ENCODE measurements around the gene MYT1.

MYT1 gene

DNA sequence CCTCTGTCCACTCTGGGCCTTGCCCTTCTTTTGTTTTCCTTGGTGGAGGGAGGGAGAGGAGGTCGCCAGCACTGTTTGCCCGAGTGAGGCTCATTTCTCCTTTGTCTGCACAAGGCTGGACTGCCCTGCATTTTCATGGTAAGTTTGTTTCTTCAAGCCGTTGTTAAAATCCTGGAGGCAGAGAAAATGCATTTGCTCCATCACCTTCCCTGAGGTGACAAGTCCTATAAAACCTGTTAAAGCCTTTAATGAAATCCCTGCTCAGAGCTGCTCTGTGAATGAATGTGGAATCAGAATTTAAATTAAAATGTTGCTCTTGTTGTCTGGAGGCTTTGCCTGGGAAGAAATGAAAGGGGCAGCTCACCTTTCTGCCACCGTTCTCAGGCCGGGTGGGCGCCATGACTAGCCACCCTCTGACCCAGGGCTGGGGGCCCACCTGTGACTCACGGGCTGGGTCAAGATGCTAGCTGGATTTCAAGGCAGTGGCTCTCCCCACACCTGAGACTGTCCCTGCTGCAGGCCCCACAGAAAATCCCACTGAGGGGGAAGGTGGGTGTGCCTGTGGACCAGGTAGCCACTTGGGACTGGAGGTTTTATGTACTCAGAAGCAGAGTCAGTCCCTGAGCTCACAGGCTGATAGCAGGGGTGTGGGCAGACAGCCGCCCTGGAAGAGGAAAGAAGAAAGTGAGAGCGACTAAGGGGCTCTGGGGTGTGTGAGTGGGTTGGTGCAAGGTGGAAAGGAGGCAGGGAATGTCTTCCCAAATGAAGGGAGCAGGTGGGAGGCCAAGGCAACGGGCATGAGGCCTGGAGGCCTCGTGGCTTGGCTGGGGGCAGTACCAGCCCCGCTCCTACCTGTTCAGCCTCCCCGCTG is 24.0 kb upstream of the MYT1 start:
- Histone ChIP-seq H3K4me1 (ENCODE audit: control insufficient read depth, insufficient read depth, low read length, poor library complexity, severe bottlenecking) (no peaks in the 10 kb centered on the region), H3K27ac (ENCODE audit: low read depth, low read length, severe bottlenecking) (no peak overlapping the region)
- WGBS, 2 experiments (ENCODE audit: insufficient coverage in 2 of 2) = 82 to 89% methylated on average over 9 to 12 of the region's 13 CpGs

DNA sequence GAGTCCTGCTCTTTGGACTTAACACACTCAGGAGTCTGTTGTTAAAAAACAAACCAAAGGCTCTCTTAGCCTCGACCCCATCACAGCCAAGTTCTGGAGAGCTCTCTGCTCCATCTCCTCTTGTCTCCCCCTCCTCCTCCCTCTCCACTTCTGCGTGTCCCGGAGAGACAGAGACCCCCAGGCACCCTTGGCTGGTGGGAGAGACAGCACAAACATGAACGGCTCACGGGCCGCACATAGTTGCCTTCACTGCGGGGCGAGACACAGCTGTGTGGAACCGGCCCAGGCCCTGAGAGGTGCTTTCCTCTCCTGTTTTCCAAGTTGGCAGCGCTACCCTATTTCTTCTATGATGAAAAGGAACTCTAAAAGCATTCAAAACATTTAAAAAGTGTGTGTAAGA is 23.3 kb upstream of the MYT1 start:
- 88 to 92% methylated on average over 4 to 6 of the region's 10 CpGs for WGBS, 2 experiments (ENCODE audit: insufficient coverage in 2 of 2)
- Histone ChIP-seq H3K36me3 (ENCODE audit: control insufficient read depth, insufficient read depth, low read length) (no peaks in the 10 kb centered on the region), H3K9me3 (ENCODE audit: control insufficient read depth, low read length) (peaks cover 11% of the 10 kb centered on the region), H3K27ac (ENCODE audit: low read depth, low read length, severe bottlenecking) (no peak overlapping the region), H3K4me1 (ENCODE audit: control insufficient read depth, insufficient read depth, low read length, poor library complexity, severe bottlenecking) (no peaks in the 10 kb centered on the region), H3K4me3 (ENCODE audit: extremely low read depth, insufficient read depth, low read length, poor library complexity, severe bottlenecking) (no peak overlapping the region)

More for the DNA sequence above, 24.0 kb upstream of the MYT1 start:
- H3K4me3 ChIP-seq (ENCODE audit: extremely low read depth, insufficient read depth, low read length, poor library complexity, severe bottlenecking) = no peak overlapping the region
- no peaks in the 10 kb centered on the region for H3K36me3 ChIP-seq (ENCODE audit: control insufficient read depth, insufficient read depth, low read length)
- H3K9me3 ChIP-seq (ENCODE audit: control insufficient read depth, low read length) = peaks cover 4% of the 10 kb centered on the region

DNA sequence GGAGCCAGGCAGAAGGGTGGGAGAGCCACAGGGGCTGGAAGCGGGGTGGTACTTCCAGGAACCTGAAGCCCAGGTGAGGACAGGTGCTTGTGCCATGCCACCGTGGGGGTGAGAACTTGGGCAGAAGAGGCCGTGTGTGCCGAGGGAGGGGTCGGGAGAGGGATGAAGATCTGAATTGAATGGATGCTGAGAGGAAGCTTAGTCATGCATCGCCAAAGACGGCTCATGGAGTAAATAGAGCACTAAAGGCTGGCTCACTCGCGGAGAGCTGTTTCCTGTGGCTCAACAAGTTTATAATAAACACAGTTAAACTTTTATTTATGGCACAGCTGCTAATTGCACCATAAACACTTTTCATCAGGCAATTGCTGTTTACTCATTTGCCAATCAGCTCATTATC is 21.7 kb upstream of the MYT1 start:
- WGBS, 2 experiments (ENCODE audit: insufficient coverage in 2 of 2) = 68 to 69% methylated on average over 6 to 8 of the region's 9 CpGs
- no peak overlapping the region for H3K27ac ChIP-seq (ENCODE audit: low read depth, low read length, severe bottlenecking)
- H3K9me3 ChIP-seq (ENCODE audit: control insufficient read depth, low read length) = peaks cover 12% of the 10 kb centered on the region
- no peaks in the 10 kb centered on the region for H3K36me3 ChIP-seq (ENCODE audit: control insufficient read depth, insufficient read depth, low read length)
- H3K4me1 ChIP-seq (ENCODE audit: control insufficient read depth, insufficient read depth, low read length, poor library complexity, severe bottlenecking) = no peaks in the 10 kb centered on the region
- no peak overlapping the region for H3K4me3 ChIP-seq (ENCODE audit: extremely low read depth, insufficient read depth, low read length, poor library complexity, severe bottlenecking)

DNA sequence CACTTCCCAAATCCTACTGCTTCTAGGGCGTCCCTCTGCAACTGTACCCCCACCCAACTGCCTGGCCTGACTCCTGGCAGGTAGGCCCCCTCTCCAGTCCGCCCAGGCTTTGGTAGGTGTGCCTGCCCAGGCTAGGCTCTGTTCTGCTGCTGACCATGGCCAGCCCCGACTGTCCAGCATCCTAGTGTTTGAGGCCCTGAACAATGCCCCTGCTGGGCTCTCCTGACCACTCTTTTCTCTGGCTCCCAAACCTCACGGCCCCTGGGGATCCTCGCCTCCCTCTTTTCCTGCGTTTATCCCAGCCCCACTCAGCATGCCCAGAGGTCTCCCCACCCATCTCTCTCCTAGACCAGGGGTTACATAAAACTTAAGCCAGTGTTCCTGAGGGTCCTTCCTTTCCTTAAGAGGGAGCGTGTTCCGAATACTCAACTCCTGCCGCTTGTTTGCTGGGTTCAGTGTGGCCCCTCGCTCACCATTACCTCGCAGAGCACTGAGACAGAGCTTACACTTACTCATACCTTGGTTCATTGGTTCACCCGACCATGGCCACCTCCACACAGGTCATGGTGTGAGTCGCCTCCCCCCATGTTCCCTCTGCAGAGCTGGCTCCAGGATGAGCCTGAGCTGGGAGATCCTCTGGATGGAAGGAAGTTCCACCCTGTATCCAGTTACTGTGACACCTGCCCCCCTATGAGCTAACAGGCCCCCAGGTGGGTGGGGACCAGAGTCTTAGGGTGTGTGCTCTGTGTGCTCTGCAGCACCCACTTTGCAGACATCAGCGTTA is 21.0 kb upstream of the MYT1 start:
- WGBS, 2 experiments (ENCODE audit: insufficient coverage in 2 of 2) = 85% methylated on average over 10 to 13 of the region's 14 CpGs
- H3K4me3 ChIP-seq (ENCODE audit: extremely low read depth, insufficient read depth, low read length, poor library complexity, severe bottlenecking) = no peak overlapping the region

DNA sequence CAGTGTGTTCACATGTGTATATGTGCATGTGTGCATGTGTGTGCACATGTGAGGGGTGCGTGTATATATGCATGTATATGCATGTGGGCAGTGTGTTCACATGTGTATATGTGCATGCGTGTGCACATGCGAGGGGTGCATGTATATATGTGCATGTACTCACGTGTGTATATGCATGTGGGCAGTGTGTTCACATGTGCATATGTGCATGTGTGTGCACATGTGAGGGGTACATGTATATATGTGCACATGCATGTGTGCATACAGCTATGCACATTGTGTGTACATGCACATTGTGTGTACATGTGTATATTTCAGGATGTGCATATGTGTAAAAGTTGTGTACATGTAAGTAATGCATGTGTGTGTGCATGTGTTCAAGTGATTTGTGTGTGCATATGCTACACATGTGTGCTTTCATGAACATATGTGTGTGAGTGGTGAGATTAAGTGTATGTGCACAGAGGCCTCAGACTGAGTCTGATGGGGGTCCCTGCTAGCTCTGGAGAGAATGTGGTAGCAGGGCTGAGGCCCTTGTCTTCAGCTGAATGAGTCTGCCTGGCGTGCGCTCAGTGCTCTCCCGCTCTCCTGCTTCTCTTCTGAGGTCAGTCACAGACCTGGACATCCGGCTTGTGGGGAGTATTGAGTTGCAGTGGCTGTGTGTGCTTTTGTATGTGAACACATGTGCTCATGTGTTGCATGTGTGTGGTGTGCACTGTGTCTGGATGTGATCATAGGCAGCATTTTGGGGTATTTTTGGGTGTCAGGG is 19.9 kb upstream of the MYT1 start:
- WGBS, 2 experiments (ENCODE audit: insufficient coverage in 2 of 2) = 92% methylated on average over 6 to 8 of the region's 8 CpGs
- H3K36me3 ChIP-seq (ENCODE audit: control insufficient read depth, insufficient read depth, low read length) = no peaks in the 10 kb centered on the region
- no peaks in the 10 kb centered on the region for H3K4me1 ChIP-seq (ENCODE audit: control insufficient read depth, insufficient read depth, low read length, poor library complexity, severe bottlenecking)
- no peak overlapping the region for H3K4me3 ChIP-seq (ENCODE audit: extremely low read depth, insufficient read depth, low read length, poor library complexity, severe bottlenecking)
- H3K9me3 ChIP-seq (ENCODE audit: control insufficient read depth, low read length) = peaks cover 12% of the 10 kb centered on the region
- no peak overlapping the region for H3K27ac ChIP-seq (ENCODE audit: low read depth, low read length, severe bottlenecking)

More for the DNA sequence above, 21.0 kb upstream of the MYT1 start:
- Histone ChIP-seq H3K27ac (ENCODE audit: low read depth, low read length, severe bottlenecking) (no peak overlapping the region), H3K4me1 (ENCODE audit: control insufficient read depth, insufficient read depth, low read length, poor library complexity, severe bottlenecking) (no peaks in the 10 kb centered on the region), H3K9me3 (ENCODE audit: control insufficient read depth, low read length) (peaks cover 12% of the 10 kb centered on the region), H3K36me3 (ENCODE audit: control insufficient read depth, insufficient read depth, low read length) (no peaks in the 10 kb centered on the region)

DNA sequence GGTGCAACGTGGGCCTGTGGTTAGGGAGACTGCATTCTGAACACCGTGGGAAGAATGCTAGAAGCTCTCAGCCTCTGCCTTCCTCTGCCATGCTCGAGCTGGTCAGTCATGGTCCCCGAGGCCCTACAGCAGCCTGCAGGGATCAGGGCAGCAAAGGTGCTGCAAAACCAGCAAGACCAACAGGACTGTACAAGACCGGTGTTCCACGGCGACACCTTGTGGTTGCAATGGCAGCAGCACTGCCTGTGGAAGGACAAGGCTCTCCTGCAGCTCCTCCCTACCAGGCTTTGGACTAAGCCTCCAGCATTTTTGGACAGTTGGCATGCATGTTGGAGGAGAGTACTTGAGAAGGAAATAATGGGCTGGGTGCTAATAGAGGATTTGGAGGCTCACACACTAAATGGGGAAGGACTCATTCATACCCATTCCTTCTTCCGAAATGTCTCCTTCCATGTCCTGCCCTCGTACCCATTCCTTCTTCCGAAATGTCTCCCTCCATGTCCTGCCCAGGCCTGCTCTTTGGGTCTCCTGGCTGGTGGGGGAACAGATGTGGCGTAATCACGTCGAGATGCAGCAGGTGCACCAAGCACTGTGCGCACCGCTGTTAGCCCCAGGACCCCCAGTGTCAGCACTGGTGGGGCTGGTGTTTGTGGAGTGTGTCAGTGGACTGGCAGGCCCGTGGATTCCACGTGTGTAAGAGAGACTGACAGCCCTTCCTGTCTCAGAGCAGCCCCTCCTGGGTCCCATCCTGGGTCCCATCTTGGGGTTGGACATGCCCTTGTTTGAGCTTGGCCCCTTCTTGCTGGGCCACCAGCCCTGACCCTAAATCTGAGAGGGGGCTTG is 18.6 kb upstream of the MYT1 start:
- Histone ChIP-seq H3K4me1 (ENCODE audit: control insufficient read depth, insufficient read depth, low read length, poor library complexity, severe bottlenecking) (no peaks in the 10 kb centered on the region), H3K9me3 (ENCODE audit: control insufficient read depth, low read length) (peaks cover 12% of the 10 kb centered on the region), H3K36me3 (ENCODE audit: control insufficient read depth, insufficient read depth, low read length) (no peaks in the 10 kb centered on the region), H3K27ac (ENCODE audit: low read depth, low read length, severe bottlenecking) (no peak overlapping the region), H3K4me3 (ENCODE audit: extremely low read depth, insufficient read depth, low read length, poor library complexity, severe bottlenecking) (no peak overlapping the region)
- 91 to 93% methylated on average over 11 to 12 of the region's 17 CpGs for WGBS, 2 experiments (ENCODE audit: insufficient coverage in 2 of 2)

DNA sequence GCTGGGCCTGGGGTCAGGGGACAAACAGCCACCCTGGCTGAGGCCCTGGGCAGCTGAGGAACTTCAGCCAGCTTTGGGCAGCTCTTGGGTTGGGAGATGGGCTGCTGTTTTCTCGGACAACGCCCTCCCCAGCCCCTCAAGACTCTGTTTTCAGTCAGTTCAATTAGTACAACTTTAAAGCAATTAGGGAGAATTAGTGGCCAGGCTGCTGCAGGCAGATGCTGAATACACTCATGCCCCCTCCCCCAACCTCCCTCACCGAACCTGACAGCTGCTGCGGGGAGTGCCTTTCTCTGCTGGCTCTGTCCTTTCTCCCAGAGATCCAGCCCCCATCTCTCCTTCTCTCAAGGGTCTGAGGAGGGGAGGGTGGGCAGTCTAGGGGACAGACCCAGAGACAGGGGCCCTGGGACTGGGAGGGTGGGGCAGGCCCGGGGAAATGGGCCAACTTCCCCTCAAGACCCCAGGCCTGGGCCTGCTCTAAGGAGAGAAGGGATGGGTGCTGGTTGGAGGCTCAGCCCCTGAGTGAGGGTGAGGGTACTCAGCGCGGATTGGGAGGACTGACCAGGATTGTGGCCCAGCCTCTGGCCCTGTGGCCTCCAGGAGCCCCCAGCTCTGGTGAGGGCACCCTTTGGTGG is 17.8 kb upstream of the MYT1 start:
- H3K4me1 ChIP-seq (ENCODE audit: control insufficient read depth, insufficient read depth, low read length, poor library complexity, severe bottlenecking) = no peaks in the 10 kb centered on the region
- no peaks in the 10 kb centered on the region for H3K36me3 ChIP-seq (ENCODE audit: control insufficient read depth, insufficient read depth, low read length)
- H3K27ac ChIP-seq (ENCODE audit: low read depth, low read length, severe bottlenecking) = no peak overlapping the region
- H3K4me3 ChIP-seq (ENCODE audit: extremely low read depth, insufficient read depth, low read length, poor library complexity, severe bottlenecking) = no peak overlapping the region
- WGBS, 2 experiments (ENCODE audit: insufficient coverage in 2 of 2) = 82 to 86% methylated on average over 3 to 4 of the region's 7 CpGs
- peaks cover 12% of the 10 kb centered on the region for H3K9me3 ChIP-seq (ENCODE audit: control insufficient read depth, low read length)

DNA sequence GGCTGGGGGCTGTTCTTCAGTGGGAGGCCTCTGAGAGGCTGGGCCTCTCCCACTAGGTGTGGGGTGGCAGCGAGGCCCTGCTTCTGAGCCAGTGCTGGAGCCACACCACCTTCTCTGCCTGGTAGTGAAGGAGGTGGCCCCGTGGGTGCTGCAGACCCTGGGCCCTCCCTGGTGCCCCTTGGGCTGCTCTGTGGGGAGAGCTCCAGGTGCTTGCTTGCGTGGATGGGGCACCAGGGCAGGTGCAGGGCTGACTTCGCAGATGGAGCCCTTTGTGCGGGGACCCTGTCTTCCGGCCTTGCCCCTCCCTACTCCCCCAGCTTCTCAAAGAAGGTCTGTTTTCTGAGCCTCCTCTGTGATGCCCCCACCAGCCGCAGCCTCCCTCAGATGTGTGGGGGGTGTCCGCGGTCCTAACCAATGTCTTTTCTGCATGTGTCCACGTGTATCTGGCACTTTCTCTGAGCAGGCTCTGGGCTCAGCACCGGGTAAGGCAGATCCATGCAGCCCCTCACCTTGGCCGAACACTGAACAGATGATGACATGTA is 17.2 kb upstream of the MYT1 start:
- no peaks in the 10 kb centered on the region for H3K4me1 ChIP-seq (ENCODE audit: control insufficient read depth, insufficient read depth, low read length, poor library complexity, severe bottlenecking)
- H3K4me3 ChIP-seq (ENCODE audit: extremely low read depth, insufficient read depth, low read length, poor library complexity, severe bottlenecking) = no peak overlapping the region
- peaks cover 12% of the 10 kb centered on the region for H3K9me3 ChIP-seq (ENCODE audit: control insufficient read depth, low read length)
- no peaks in the 10 kb centered on the region for H3K36me3 ChIP-seq (ENCODE audit: control insufficient read depth, insufficient read depth, low read length)
- no peak overlapping the region for H3K27ac ChIP-seq (ENCODE audit: low read depth, low read length, severe bottlenecking)
- WGBS, 2 experiments (ENCODE audit: insufficient coverage in 2 of 2) = 89 to 90% methylated on average over 8 to 11 of the region's 12 CpGs

DNA sequence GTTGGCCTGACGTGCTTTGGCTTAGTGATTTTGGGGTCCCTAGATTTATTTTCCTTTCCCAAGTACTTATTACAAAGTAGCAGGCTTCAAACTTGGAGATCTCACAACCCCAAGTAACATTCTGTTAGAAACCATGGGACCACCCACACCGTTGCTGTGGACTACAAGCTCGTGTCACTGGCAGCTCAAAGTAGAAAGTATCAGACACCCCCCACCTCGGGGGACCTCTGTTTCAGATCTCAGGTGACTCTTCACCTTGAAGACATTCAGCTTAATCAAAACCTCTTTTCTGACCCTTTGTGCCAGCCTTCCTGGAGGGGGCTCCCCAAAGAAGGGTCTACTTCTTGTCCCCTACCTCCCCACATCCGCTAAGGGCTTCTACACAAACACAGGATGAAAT is 15.7 kb upstream of the MYT1 start:
- Histone ChIP-seq H3K27ac (ENCODE audit: low read depth, low read length, severe bottlenecking) (no peak overlapping the region), H3K9me3 (ENCODE audit: control insufficient read depth, low read length) (peaks cover 12% of the 10 kb centered on the region), H3K4me3 (ENCODE audit: extremely low read depth, insufficient read depth, low read length, poor library complexity, severe bottlenecking) (no peak overlapping the region), H3K4me1 (ENCODE audit: control insufficient read depth, insufficient read depth, low read length, poor library complexity, severe bottlenecking) (no peaks in the 10 kb centered on the region), H3K36me3 (ENCODE audit: control insufficient read depth, insufficient read depth, low read length) (no peaks in the 10 kb centered on the region)
- WGBS, 2 experiments (ENCODE audit: insufficient coverage in 2 of 2) = 85 to 100% methylated on average over 1 to 5 of the region's 5 CpGs

All from mesodermal cell (in vitro differentiated cells).